SU-DHL-6 (cell line): ENCODE measurements around the gene PREX1.

Experiments
- CTCF ChIP-seq: fragments of 200-600 bp; sonication (generic); IDR thresholded peaks from one replicate; pipeline ENCODE4 v1.5.1; 2017; ENCODE audit warnings: antibody characterized with exemption, mild to moderate bottlenecking, low read length, moderate library complexity; ENCODE audit not compliant: insufficient read depth, poor library complexity, severe bottlenecking
- EZH2phosphoT487 ChIP-seq: fragments of 200-600 bp; sonication (generic), shearing (Covaris generic); conservative IDR thresholded peaks from 2 replicates; pipeline ENCODE4 v1.6.1; 2018; ENCODE audit warnings: mild to moderate bottlenecking, antibody characterized with exemption, low read length, moderate library complexity, mixed read lengths

- TF ChIP-seq CTCF (no peak), EZH2phosphoT487 (no peak)
Observed at GRCh38 chr20:48779435-48779834, 48.4 kb downstream of the PREX1 start.
